Kidney epithelial cell (primary cell): ENCODE data around the gene SYT1. TPM values are rescaled to one million over a fixed set of nuclear protein-coding genes. Genes with fewer than 3 reads are reported as not detected.

Experiments used
- DNase-seq: peaks from one replicate; pipeline ENCODE4 v3.0.0-alpha.2; 2010; ENCODE audit warnings: low read depth
- H3K27me3 ChIP-seq: 2 replicates; pipeline ENCODE4 v1.6.0; 2011; ENCODE audit warnings: low read length; ENCODE audit not compliant: control insufficient read depth, insufficient read depth
- H3K36me3 ChIP-seq: 2 replicates; pipeline ENCODE4 v1.5.1; 2011; ENCODE audit warnings: low read length; ENCODE audit not compliant: control insufficient read depth, insufficient read depth
- H3K4me3 ChIP-seq: 2 replicates; pipeline ENCODE4 v1.5.1; 2011; ENCODE audit warnings: low read depth, mild to moderate bottlenecking, control low read depth, low read length
- CTCF ChIP-seq: IDR thresholded peaks from 2 replicates; pipeline ENCODE4 v1.5.1; 2011; ENCODE audit warnings: mild to moderate bottlenecking, moderate library complexity, low read length, control low read depth, inconsistent platforms; ENCODE audit not compliant: insufficient read depth, poor library complexity, severe bottlenecking
- total RNA-seq: library from RNA; depleted of rRNA; stranded (reverse); fragments of >200 nt; gene quantifications from 2 replicates; pipeline ENCODE4 v1.2.3, GENCODE V29; 2015

Gene SYT1
- total RNA-seq, 1 donor from 2014 or later = 7.4 TPM

- H3K36me3 ChIP-seq = no peaks in the 10 kb centered on the region
- DNase-seq = no peak
- no peak overlapping the region for H3K4me3 ChIP-seq
- H3K27me3 ChIP-seq = no peaks in the 10 kb centered on the region
- TF ChIP-seq CTCF = no peak
These were observed 203.4 kb downstream of the SYT1 start for GRCh38 chr12:79067977-79068376.

- DNase-seq = no peak
- no peak for TF ChIP-seq CTCF
- Histone ChIP-seq H3K27me3 (no peaks in the 10 kb centered on the region), H3K4me3 (no peak overlapping the region), H3K36me3 (no peaks in the 10 kb centered on the region)
These were observed 204.4 kb downstream of the SYT1 start for GRCh38 chr12:79069009-79069408.

GRCh38 chr12:79071498-79071897, 206.9 kb downstream of the SYT1 start:
- no peak for DNase-seq

GRCh38 chr12:79073506-79073905, 208.9 kb downstream of the SYT1 start:
- no peaks in the 10 kb centered on the region for H3K36me3 ChIP-seq
- TF ChIP-seq CTCF = no peak
- no peak overlapping the region for H3K4me3 ChIP-seq
- no peaks in the 10 kb centered on the region for H3K27me3 ChIP-seq
- DNase-seq = no peak

More at GRCh38 chr12:79071498-79071897, 206.9 kb downstream of the SYT1 start:
- Histone ChIP-seq H3K4me3 (no peak overlapping the region), H3K27me3 (no peaks in the 10 kb centered on the region), H3K36me3 (no peaks in the 10 kb centered on the region)
- no peak for TF ChIP-seq CTCF

- Histone ChIP-seq H3K4me3 (no peak overlapping the region), H3K27me3 (no peaks in the 10 kb centered on the region), H3K36me3 (no peaks in the 10 kb centered on the region)
- no peak for TF ChIP-seq CTCF
- DNase-seq = no peak
These were observed 218.0 kb downstream of the SYT1 start for GRCh38 chr12:79082595-79082994.

- no peak for TF ChIP-seq CTCF
- Histone ChIP-seq H3K4me3 (no peak overlapping the region), H3K27me3 (no peaks in the 10 kb centered on the region), H3K36me3 (no peaks in the 10 kb centered on the region)
- DNase-seq = no peak
These were observed 218.6 kb downstream of the SYT1 start for GRCh38 chr12:79083181-79083580.
